ENCODE data around the gene CASP14.
"Not testable (repeated sequence)": the region's sequence is repeated elsewhere in the genome, so short reads cannot be mapped to it uniquely, and the experiment has no call there.

Gene CASP14

GRCh38 chr19:15048885-15049541 is at the start of gene CASP14:
CASP14 (plus strand) TSS chr19:15049480; CDS start chr19:15052252, 2,772 bp downstream.
- no peak for DNase-seq (ENCODE audit: low spot score)

GRCh38 chr19:15008308-15008707 is 41.0 kb upstream of the CASP14 start:
- no peak for DNase-seq (ENCODE audit: low spot score)

- DNase-seq (ENCODE audit: low spot score) = peak; percentile 52
These were observed 38.6 kb upstream of the CASP14 start for GRCh38 chr19:15010501-15011300.

DNA sequence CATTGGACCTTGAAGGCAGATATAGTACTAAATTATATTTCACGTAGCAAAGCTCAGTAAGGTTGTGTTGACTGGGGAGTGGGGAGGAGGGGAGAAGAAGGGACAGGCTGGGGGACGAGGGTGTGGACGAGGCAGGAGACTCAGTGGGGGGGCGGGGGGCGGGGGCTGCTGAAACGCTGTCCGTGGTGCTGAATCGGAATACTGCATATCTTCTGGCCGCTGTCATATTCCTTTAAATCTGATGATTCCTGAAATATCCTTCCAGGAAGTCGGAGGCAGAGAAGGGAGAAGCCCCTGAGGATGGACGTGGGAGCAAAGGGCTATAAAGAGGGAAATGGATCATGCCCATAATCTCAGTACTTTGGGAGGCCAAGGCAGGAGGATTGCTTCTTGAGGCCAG is 34.7 kb upstream of the CASP14 start:
- no peak for DNase-seq (ENCODE audit: low spot score)

DNA sequence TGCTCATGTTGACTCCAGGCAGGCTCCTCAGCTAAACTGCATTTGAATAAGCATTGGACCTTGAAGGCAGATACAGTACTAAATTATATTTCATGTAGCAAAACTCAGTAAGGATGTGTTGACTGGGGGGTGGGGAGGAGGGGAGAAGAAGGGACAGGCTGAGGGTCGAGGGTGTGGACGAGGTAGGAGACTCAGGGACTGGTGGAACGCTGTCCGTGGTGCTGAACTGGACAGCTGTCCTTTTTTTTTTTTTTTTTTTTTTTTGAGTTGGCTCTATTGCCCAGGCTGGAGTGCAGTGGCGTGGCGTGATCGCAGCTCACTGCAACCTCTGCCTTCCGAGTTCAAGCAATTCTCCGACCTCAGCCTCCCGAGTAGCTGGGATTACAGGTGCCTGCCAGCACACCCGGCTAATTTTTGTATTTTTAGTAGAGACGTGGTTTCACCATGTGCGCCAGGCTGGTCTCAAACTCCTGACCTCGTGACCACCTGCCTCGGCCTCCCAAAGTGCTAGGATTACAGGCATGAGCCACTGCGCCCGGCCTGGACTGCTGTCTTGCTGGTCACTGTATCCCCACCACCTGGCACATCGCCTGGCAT is 33.2 kb upstream of the CASP14 start:
- DNase-seq (ENCODE audit: low spot score) = no peak

DNA sequence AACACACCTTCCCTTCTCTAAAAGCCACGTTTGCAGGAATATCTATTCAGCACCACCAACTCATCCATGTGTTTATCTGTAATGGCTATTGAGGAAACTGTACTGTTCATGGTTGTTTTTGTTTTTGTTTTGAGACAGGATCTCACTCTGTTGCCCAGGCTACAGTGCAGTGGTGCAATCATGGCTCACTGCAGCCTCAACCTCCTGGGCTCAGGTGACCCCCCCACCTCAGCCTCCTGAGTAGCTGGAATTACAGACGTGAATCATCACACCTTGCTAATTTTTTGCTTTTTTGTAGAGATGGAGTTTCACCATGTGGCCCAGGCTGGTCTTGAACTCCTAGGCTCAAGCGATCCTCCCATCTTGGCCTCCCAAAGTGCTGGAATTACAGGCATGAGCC is 30.4 kb upstream of the CASP14 start:
- DNase-seq (ENCODE audit: low spot score) = not testable (repeated sequence)

DNA sequence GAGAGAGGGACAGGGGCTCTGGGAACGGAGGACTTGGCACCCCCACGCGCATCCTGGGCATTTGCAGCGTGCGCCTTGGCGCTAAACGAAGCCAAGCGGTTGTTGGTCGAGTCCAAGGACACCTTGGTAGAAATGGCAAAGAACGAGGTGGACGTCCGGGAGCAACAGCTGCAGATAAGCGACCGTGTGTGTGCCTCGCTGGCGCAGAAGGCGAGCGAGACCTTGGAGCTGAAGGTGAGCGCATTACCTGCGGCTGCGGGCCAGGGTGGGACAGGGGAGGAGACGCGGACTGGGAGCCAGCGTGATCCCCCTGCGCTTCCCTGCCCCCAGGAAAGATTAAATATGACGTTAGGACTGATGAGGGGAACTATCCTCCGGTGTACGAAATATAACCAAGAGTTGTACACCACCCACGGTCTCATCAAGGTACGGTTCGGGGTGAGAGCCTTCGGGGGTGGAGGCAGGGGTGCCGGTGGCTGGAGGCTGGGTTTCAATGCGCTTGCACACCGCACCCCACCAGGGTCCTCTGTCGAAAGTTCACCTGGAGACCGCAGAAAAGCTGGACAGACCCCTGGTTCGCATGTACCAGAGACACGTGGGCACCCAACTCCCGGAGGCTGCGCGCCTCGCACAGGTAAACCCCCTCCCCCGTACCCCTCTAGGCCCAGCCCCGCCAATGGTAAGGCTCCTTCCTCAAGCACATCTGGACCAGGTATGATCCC is 27.8 kb upstream of the CASP14 start:
- no peak for DNase-seq (ENCODE audit: low spot score)

GRCh38 chr19:15022752-15023151 is 26.5 kb upstream of the CASP14 start:
- DNase-seq (ENCODE audit: low spot score) = no peak

- peak; percentile 51 for DNase-seq (ENCODE audit: low spot score)
These were observed 24.1 kb upstream of the CASP14 start for GRCh38 chr19:15025217-15025616.

GRCh38 chr19:15028490-15028889 is 20.8 kb upstream of the CASP14 start:
- DNase-seq (ENCODE audit: low spot score) = no peak

DNA sequence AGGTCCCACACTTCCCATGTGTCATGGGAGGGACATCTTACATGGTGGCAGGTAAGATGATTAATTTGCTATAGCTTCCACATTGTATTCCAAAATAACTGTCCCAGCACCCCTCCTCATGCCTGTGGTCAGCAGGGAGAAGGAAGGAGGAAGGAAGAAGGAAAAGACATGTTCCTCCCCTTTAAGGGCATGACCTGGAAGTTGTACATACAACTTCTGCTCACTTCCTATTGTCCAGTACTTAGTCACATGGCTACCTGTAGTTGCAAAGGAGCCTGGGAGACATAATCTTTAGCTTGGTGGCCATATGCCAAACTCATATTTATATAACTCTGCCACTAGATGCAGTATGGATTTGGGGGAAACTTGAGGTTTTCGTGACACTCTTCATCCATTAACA is 17.6 kb upstream of the CASP14 start:
- no peak for DNase-seq (ENCODE audit: low spot score)

GRCh38 chr19:15035795-15036311 is 13.4 kb upstream of the CASP14 start:
- DNase-seq (ENCODE audit: low spot score) = no peak

DNA sequence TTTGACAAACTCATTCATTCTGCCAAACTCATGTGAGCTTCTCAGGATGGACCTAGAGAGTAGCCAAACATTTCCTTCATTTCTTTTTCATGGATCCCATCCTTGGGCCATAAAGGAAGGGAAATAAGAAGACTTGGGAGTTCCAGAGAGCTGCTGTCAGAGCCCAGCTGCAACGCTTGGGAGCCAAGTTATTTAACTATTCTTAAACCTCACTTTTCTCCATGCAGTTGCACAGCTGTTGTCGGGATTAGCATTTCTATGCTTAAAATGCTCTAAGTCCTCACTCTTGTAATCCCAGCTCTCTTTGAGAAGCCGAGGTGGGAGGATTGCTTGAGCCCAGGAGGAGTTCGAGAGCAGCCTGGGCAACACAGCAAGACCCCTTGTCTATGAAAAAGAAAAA is 11.7 kb upstream of the CASP14 start:
- DNase-seq (ENCODE audit: low spot score) = no peak

DNA sequence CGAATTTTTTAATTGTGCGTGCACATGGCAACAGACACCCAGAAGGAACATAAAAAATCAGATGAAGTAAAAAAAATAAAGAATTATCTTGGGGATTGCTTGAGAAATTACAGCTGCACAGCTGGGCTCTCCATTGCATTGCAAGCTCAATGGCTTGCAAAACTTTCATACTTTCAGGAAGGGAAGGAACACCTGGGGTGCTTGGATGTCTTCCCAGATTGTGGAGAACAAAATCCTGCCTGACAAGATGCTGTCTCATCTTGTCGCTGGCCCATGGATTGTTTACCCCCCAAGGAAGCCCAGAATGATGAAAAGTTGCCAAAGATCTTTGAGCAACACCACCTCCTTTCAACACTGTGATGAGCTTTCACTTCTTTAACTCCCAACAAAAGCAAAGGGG is 11.0 kb upstream of the CASP14 start:
- no peak for DNase-seq (ENCODE audit: low spot score)

GRCh38 chr19:15042003-15042402 is 7.3 kb upstream of the CASP14 start:
- no peak for DNase-seq (ENCODE audit: low spot score)

GRCh38 chr19:15042826-15043225 is 6.5 kb upstream of the CASP14 start:
- no peak for DNase-seq (ENCODE audit: low spot score)

DNA sequence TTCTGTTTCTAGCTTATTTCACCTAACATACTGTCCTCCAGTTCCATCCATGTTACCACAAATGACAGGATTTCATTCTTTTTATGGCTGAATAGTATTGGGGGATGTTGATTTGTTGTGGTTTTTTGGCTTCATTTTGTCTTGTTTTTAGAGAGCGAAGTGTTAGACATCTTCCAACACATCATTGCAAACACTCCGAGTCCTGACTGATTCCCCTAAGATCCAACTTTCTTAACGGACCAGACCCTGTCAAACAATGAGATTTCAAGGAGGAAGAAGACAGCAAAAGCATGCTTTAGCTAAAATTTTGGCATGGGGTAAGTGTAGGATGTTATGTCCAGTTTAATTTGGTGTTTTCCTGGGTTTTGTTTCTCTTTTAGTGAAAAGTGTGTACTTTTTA is 3.8 kb upstream of the CASP14 start:
- no peak for DNase-seq (ENCODE audit: low spot score)

DNA sequence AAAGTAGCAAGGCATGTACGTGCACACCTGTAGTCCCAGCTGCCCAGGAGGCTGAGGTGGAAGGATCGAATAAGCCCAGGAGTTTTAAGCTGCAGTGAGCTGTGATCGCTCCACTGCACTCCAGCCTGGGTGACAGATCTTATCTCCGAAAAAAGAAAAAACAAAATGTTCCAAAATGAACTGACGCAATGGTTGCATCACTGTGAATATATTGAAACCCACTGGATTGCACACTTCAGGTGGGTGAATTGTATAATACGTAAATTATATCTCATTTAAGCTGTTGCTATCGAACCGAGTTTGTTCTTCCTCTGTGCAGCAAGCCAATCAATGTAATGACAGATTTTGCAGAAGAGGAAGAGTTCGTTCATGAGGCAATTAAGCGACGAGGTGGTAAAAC is 1.6 kb upstream of the CASP14 start:
- no peak for DNase-seq (ENCODE audit: low spot score)

- no peak for DNase-seq (ENCODE audit: low spot score)
These were observed 1.2 kb upstream of the CASP14 start for GRCh38 chr19:15048128-15048527.

GRCh38 chr19:15050639-15051038 is 1.4 kb downstream of the CASP14 start:
- no peak for DNase-seq (ENCODE audit: low spot score)

DNA sequence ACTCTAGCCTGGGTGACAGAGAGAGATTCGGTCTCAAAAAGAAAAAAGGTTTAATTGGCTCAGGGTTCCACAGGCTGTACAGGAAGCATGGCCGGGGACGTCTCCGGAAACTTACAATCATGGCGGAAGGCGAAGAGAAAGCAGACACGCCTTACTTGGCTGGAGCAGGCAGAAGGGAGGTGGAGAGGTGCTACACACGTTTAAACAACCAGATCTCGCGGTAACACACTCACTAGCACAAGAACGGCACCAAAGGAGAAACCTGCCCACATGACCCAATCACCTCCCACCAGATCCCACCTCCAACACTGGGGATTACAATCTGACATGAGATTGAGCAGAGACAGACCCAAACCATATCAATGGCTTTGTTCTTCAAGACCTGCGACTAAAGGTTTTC is 12.8 kb downstream of the CASP14 start:
- no peak for DNase-seq (ENCODE audit: low spot score)

DNA sequence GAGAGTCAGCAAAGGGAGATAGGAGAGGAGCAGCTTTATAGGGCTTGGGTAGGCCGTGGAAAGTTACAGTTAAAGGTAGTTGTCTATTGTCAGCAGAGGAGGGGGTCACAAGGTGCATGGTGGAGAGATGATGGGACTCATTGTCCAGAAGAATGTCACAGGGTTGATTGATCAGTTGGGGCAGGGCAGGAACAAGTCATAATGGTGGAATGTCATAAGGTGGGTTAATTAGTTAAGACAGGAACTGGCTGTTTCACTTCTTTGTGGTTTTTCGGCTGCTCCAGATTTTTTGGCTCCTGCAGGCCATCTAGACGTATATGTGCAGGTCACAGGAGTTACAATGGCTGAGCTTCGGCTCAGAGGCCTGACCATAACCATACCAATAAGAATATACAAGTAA is 21.1 kb downstream of the CASP14 start:
- not testable (repeated sequence) for DNase-seq (ENCODE audit: low spot score)

Data from D341Med (cell line).